ENCODE measurements around the gene PRMT7. TPM values are rescaled to one million over a fixed set of nuclear protein-coding genes. Genes with fewer than 3 reads are reported as not detected.

PRMT7 gene, protein sequence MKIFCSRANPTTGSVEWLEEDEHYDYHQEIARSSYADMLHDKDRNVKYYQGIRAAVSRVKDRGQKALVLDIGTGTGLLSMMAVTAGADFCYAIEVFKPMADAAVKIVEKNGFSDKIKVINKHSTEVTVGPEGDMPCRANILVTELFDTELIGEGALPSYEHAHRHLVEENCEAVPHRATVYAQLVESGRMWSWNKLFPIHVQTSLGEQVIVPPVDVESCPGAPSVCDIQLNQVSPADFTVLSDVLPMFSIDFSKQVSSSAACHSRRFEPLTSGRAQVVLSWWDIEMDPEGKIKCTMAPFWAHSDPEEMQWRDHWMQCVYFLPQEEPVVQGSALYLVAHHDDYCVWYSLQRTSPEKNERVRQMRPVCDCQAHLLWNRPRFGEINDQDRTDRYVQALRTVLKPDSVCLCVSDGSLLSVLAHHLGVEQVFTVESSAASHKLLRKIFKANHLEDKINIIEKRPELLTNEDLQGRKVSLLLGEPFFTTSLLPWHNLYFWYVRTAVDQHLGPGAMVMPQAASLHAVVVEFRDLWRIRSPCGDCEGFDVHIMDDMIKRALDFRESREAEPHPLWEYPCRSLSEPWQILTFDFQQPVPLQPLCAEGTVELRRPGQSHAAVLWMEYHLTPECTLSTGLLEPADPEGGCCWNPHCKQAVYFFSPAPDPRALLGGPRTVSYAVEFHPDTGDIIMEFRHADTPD
- 10 to 100 TPM; 31.9 to 66.4 (median 42.8) TPM for total RNA-seq
- 10 to 100 TPM; 25.0 to 48.2 (median 40.5) TPM for polyA plus RNA-seq
- long read RNA-seq, donor 1, partial matches to known transcripts, result 0 of 2 reads
- long read RNA-seq, donor 1, other reads (novel, unspliced or antisense), result 0 of 2 reads
- long read RNA-seq, donor 2, result 0 reads

DNA sequence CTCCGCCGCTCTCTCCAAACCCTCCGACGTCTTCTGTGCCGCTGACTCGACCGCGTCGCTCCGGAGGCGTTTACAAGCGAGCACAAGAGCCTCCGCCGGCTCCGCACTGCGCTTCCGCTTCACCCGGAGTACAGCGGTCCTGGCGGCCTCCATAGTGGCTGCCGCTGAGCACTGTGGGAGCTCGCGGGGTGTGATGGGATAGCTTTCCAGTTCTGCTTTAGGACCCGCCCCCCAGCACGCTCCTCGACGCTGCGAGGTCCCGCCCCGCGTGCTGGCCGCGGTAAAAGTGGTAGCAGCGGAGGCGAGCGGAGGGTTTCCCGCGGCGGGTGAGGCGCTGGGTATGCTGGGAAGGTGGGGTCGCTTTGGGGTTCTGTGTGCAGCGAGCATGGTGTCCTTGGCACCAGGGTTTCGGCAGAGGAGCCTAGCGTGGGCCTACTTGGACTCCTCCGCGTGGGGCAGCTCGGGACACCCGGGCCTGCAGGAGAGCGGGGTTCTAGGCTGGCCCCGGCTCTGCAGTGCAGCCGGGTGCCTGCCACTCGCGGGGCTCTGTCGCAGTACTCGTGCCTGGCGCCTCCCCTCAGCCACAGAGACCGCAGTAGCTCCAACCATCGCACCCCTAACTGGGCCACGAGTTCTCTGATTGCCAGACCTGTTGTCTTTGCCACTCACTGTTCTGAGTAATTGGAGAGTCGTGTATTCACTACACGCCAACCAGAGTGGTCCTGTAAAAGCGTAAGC, at the start of gene PRMT7, which contains the start of gene SLC7A6OS:
TSS of gene PRMT7 (plus strand) at position 246 of the 738 bp plus-strand sequence. CDS start 4,961 bp downstream, outside the sequence.
TSS of gene SLC7A6OS (minus strand) at position 173 of the 738 bp plus-strand sequence. CDS start at position 153, 20 bp downstream.
- intact Hi-C loops (cut with DNase I; ENCODE audit: low total_unique reads), result no loop called here
- H3K27me3 ChIP-seq (replicated peaks in 1 of 7), result no peaks in the 10 kb centered on the region
- peaks cover 0 to 55% (median 36%) of the 10 kb centered on the region in 6 donors for H3K36me3 ChIP-seq
- peak within 1 kb of the TSS; percentile 78 to 94 (median 90) for H3K27ac ChIP-seq
- WGBS, 5 donors, result 0 to 1% (median 0%) methylated on average over 30 to 62 of the region's 62 CpGs
- peak within 1 kb of the TSS; percentile 83 to 98 (median 88) for H3K4me3 ChIP-seq
- peaks cover 24 to 81% (median 49%) of the 10 kb centered on the region in 6 donors for H3K4me1 ChIP-seq
- TF ChIP-seq POLR2AphosphoS5 (IDR thresholded peaks at IDR 0.05) (peak; percentile 96), POLR2A (IDR thresholded peaks at IDR 0.05) (peak in 2 of 3 donors; percentile 48 to 66)
- TF ChIP-seq, protein P1, sequence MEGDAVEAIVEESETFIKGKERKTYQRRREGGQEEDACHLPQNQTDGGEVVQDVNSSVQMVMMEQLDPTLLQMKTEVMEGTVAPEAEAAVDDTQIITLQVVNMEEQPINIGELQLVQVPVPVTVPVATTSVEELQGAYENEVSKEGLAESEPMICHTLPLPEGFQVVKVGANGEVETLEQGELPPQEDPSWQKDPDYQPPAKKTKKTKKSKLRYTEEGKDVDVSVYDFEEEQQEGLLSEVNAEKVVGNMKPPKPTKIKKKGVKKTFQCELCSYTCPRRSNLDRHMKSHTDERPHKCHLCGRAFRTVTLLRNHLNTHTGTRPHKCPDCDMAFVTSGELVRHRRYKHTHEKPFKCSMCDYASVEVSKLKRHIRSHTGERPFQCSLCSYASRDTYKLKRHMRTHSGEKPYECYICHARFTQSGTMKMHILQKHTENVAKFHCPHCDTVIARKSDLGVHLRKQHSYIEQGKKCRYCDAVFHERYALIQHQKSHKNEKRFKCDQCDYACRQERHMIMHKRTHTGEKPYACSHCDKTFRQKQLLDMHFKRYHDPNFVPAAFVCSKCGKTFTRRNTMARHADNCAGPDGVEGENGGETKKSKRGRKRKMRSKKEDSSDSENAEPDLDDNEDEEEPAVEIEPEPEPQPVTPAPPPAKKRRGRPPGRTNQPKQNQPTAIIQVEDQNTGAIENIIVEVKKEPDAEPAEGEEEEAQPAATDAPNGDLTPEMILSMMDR (IDR thresholded peaks at IDR 0.05 in 8 of 11, conservative IDR thresholded peaks at IDR 0.05 in 3 of 11), result peak in 10 of 11 experiments; percentile 26 to 76 (median 46)
- H3K9me3 ChIP-seq, result no peaks in the 10 kb centered on the region
- peak; percentile 99 for DNase-seq

DNA sequence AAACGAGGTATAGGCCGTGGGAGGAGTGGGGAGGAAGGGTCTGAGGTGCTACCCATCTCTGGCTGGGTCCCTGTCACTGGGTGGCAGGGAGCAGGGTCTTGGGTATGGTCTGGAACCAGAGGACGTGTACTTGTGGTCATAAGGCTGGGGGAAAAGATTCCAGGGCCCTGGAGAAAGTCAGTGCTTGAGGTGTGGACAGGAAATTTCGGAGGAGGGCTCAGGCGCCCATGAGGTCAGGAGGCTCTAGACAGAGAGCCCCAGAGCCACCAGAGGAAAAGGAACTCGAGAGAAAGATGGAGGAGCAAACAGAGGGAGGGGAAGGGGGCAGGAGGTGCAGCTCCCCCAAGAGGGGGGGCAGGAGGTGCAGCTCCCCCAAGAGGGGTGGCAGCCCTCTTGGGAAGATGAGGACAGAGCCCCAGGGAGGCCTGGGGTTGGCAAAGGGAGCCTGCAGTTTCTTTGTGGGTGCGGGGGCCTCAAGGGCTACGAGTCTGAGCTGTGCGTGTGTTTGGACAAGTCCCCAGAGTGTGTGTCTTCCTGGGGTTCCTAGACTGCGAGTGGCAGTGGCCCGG, 47.2 kb upstream of the PRMT7 start:
- TF ChIP-seq POLR2AphosphoS5 (IDR thresholded peaks at IDR 0.05), result no peak
- TF ChIP-seq POLR2A (IDR thresholded peaks at IDR 0.05), result no peak
- TF ChIP-seq, protein P1 (IDR thresholded peaks at IDR 0.05 in 8 of 11, conservative IDR thresholded peaks at IDR 0.05 in 3 of 11), result no peak
- peaks cover 7 to 71% (median 46%) of the 10 kb centered on the region in 6 donors for H3K4me1 ChIP-seq
- WGBS, 5 donors, result 31 to 61% (median 34%) methylated on average over 6 to 11 of the region's 11 CpGs
- no peaks in the 10 kb centered on the region for H3K9me3 ChIP-seq
- H3K27me3 ChIP-seq (replicated peaks in 1 of 7), result no peaks in the 10 kb centered on the region
- DNase-seq, result no peak
- intact Hi-C loops (cut with DNase I; ENCODE audit: low total_unique reads), result loop anchor here (5.0 kb wide), 1 partner anchor 64 kb away; no protein-coding TSS in a partner anchor
- H3K36me3 ChIP-seq, result peaks cover 0 to 40% (median 22%) of the 10 kb centered on the region in 6 donors
- H3K4me3 ChIP-seq, result peak overlapping the region; percentile 77 to 95 (median 84)
- peak overlapping the region; percentile 85 to 97 (median 94) for H3K27ac ChIP-seq

DNA sequence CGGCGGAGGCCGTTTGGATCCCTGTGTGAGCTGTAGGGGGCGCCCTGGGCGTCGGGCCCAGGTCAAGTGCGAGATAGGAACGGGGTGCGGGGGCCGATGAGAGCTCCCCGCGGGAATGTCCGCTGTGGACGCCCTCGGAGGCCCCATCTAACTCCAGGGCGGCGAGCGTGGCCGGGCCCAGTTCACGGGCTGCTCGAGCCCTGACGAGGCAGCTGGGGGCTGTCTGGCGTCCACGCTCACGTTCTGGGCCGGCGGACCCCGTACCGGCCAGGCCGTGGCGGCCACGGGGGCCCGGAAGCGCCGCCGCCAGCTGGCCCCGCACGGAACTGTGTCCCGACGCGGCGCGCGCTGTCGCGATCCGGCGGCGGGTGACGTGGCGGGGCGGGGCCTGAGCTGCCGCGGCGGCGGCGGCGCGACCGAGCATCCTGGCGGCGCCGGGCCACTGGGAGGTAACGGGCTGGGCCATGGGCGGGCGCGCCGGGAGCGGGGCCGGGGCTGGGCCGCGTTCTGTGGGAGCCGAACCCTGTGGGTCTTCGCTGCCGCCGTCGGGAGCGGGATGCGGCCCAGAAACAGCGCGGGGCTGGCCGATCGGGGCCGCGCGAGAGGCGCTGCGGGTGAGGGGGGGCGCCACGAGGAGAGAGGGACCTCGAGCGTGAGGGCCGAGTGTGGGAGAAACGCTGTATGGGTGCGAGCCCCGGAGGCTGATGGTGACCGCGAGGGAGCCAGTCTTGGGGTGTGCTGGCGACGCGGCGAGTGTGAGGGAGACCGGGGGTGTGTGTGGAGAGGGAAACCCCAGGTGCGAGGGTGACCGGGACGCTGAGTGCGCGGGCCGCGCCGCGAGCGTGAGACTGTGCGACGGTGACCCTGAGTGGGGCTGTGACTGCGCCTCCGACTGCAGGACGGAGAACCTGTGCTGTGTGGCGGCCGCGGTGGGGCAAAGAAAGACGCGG, 46.4 kb upstream of the PRMT7 start, which contains the start of gene SLC7A6:
TSS of gene SLC7A6 (plus strand) at position 399 of the 950 bp plus-strand sequence. CDS start 10,201 bp downstream, outside the sequence.
- intact Hi-C loops (cut with DNase I; ENCODE audit: low total_unique reads), result loop anchor here (5.0 kb wide), 2 partner anchors 43 to 63 kb away; no protein-coding TSS in a partner anchor
- TF ChIP-seq POLR2A (IDR thresholded peaks at IDR 0.05) (peak in 1 of 3 donors; percentile 37), POLR2AphosphoS5 (IDR thresholded peaks at IDR 0.05) (peak; percentile 60 to 81 (median 76))
- TF ChIP-seq, protein P1 (IDR thresholded peaks at IDR 0.05 in 8 of 11, conservative IDR thresholded peaks at IDR 0.05 in 3 of 11), result peak; percentile 54 to 91 (median 80)

More for the DNA sequence above, 46.4 kb upstream of the PRMT7 start, which contains the start of gene SLC7A6:
- Histone ChIP-seq H3K27me3 (replicated peaks in 1 of 7) (no peaks in the 10 kb centered on the region), H3K27ac (peak within 1 kb of the TSS; percentile 85 to 97 (median 94)), H3K9me3 (no peaks in the 10 kb centered on the region), H3K4me3 (peak within 1 kb of the TSS; percentile 77 to 95 (median 84)), H3K36me3 (peaks cover 0 to 35% (median 17%) of the 10 kb centered on the region in 6 donors), H3K4me1 (peaks cover 7 to 75% (median 50%) of the 10 kb centered on the region in 6 donors)
- DNase-seq, result peak; percentile 95
- 0% methylated on average over 32 to 123 of the region's 123 CpGs for WGBS, 5 donors
